Hypothalamus (tissue), 51 donors: Measurements from ENCODE around the gene TLE1.

Experiments used
- DNase-seq, 51 donors: peaks; one replicate each; lab custom pipeline; 2025; lab: John Stamatoyannopoulos, UW

Gene TLE1

GRCh38 chr9:81687521-81688261 is 1.7 kb downstream of the TLE1 start:
- DNase-seq, result peak in 33 of 51 donors; percentile 6 to 70 (median 30)

- peak in 49 of 51 donors; percentile 22 to 86 (median 64) for DNase-seq
These were observed 2.5 kb downstream of the TLE1 start for GRCh38 chr9:81686614-81687520.

- DNase-seq, result no peak
These were observed 3.4 kb downstream of the TLE1 start for GRCh38 chr9:81685763-81686613.

- DNase-seq, result no peak
These were observed 4.7 kb downstream of the TLE1 start for GRCh38 chr9:81684635-81685034.

GRCh38 chr9:81683704-81684103 is 5.6 kb downstream of the TLE1 start:
- no peak for DNase-seq

- DNase-seq, result no peak
These were observed 6.1 kb downstream of the TLE1 start for GRCh38 chr9:81683238-81683637.

GRCh38 chr9:81682797-81683196 is 6.5 kb downstream of the TLE1 start:
- no peak for DNase-seq

- DNase-seq, result no peak
These were observed 7.2 kb downstream of the TLE1 start for GRCh38 chr9:81682177-81682576.

- DNase-seq, result no peak
These were observed 8.8 kb downstream of the TLE1 start for GRCh38 chr9:81680506-81680905.

- DNase-seq, result peak in 8 of 51 donors; percentile 2 to 28 (median 4)
These were observed 9.3 kb downstream of the TLE1 start for GRCh38 chr9:81680006-81680405.

GRCh38 chr9:81678088-81678487 is 11.3 kb downstream of the TLE1 start:
- no peak for DNase-seq

- no peak for DNase-seq
These were observed 13.0 kb downstream of the TLE1 start for GRCh38 chr9:81676395-81676794.

GRCh38 chr9:81673310-81673709 is 16.0 kb downstream of the TLE1 start:
- no peak for DNase-seq

- DNase-seq, result peak in 40 of 51 donors; percentile 11 to 88 (median 59)
These were observed 17.5 kb downstream of the TLE1 start for GRCh38 chr9:81671880-81672280.

- no peak for DNase-seq
These were observed 19.5 kb downstream of the TLE1 start for GRCh38 chr9:81669866-81670265.

- DNase-seq, result no peak
These were observed 20.2 kb downstream of the TLE1 start for GRCh38 chr9:81669041-81669651.

GRCh38 chr9:81666123-81666522 is 23.2 kb downstream of the TLE1 start:
- DNase-seq, result no peak

- peak in 1 of 51 donors; percentile 51 for DNase-seq
These were observed 23.9 kb downstream of the TLE1 start for GRCh38 chr9:81665322-81665871.

GRCh38 chr9:81664638-81665222 is 24.6 kb downstream of the TLE1 start:
- no peak for DNase-seq

- no peak for DNase-seq
These were observed 28.0 kb downstream of the TLE1 start for GRCh38 chr9:81661339-81661738.
